Mucosa of gallbladder (tissue), 1 donor: Measurements from ENCODE around the gene SUCLG1. TPM values are rescaled to one million over a fixed set of nuclear protein-coding genes. Genes with fewer than 3 reads are reported as not detected.
"Not testable (repeated sequence)": the region's sequence is repeated elsewhere in the genome, so short reads cannot be mapped to it uniquely, and the experiment has no call there.

Source experiments
- DNase-seq: peaks from one replicate; pipeline ENCODE4 v3.0.0-alpha.2; 2020; ENCODE audit warnings: low spot score
- total RNA-seq: library from RNA; stranded (reverse); gene quantifications from one replicate; pipeline ENCODE4 v1.2.1, GENCODE V29; 2021
- donor health status: DM: no; HTN: no; CAD: no.

SUCLG1 gene
- 83.3 TPM for total RNA-seq

DNA sequence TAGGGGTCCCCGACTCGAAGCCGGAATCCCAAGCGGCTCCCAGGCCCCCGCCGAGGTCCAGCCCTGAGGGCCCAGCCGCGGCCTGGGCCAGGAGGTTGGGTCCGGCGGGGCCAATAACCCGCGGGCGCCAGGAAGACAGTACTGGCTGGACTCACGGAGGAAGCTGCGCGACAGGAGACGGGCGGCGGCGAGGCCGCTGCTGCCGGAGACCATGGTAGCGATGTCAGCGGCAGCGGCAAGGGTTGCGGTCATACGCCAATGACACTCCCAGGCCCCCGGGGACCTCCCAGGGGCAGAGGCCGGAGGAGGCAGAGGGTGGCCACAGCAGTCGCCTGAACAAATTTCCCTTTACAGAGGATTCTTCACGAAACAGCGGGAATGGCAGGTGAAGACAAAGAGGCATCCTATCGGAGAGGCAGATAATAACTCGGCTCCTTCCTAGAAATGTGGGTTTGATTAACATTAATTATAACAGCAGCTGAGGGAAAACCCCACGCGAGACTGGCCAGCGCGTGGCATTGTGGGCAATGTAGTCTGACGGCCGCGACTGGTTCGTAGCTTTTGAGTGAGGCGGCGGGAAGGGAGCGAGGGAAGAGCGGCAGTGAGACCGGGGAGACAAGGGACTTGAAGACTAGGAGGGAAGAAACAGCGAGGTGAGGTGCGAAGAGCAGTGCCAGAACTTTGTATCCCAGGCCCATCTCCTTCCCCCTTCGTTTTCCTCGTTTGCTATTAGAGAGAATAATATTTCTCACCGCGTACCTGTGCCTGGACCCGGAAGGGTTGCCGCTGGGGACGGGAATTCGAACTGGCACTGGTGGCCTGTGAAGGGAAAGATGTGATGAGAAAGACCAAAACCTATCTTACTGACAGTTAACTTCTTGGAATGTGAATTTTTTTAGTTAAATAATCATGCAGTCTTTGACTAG lies at the start of gene SUCLG1:
Gene SUCLG1 (minus strand): TSS at position 263 of the 926 bp plus-strand sequence. CDS start 11 bp downstream, at position 252.
- peak; percentile 88 for DNase-seq

GRCh38 chr2:84498150-84498799 lies 39.2 kb upstream of the SUCLG1 start:
- DNase-seq: no peak

- no peak for DNase-seq
Measured at GRCh38 chr2:84497285-84497684, 38.2 kb upstream of the SUCLG1 start.

- no peak for DNase-seq
Measured at GRCh38 chr2:84496386-84496785, 37.3 kb upstream of the SUCLG1 start.

DNA sequence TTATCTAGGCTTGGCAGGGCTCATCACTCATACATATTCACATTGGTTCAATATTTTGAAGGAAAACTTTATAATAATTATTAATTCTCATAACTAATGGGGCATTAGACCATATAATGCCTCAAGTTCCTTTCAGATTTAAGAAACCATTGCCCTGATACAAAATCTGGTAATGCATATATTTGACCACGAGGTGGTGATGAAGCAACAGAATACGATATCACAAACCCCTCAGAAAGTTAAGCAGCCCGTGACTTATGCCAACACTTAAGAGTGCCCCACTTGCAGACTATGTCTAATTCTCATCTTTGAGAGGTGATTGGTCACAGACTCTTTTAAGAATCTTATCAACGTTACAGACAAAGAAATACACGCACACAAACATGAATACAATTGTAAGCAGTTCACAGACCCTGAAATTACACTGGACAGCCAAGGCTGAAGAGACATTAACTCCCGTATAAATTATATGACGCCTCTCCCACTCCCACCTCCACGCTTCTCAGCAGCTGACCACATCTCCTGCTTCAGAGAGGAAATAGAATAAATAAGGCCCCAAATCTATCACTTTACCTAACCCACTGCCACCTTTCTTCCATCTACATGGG lies 36.6 kb upstream of the SUCLG1 start:
- DNase-seq: no peak

GRCh38 chr2:84494070-84494469 lies 35.0 kb upstream of the SUCLG1 start:
- DNase-seq: no peak

DNA sequence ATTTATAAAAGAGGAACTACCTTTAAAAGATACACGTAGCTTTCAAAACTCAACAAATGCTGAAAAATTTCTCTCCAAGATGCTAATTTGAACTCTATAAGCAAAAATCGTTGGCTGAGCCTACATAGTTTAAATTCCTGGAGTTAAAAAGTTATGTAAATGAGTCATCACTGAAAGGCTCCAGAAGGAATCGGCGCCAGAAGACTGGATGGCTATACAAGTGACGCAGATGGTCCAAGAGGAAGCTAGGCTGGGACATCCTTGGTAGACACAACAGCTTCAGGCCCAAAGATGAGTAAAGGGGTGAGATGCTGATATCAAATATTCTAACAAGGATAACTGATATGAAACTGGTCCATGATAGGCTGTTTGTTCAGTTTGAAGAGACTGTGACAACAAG lies 34.4 kb upstream of the SUCLG1 start:
- DNase-seq: no peak

- DNase-seq: no peak
Measured at GRCh38 chr2:84492571-84492970, 33.5 kb upstream of the SUCLG1 start.

DNA sequence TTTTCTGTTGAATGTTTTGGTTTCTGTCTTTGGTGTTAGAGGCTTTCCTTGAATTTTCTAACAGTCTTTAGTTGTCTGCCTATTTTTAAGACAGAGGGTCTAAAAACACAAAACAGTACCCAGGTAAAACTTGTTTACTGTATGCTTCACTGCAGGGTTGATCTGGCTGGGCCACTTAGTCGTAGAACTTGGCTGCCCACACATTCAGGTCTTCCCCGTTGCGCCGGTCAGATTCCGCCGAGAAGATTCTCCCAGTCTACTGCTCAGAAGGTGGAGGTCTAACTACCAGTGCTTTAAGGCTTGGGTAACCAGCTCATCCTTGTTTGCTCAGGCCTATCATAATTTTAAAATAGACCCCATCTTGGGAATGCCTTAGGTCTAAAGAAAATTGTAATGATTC lies 32.7 kb upstream of the SUCLG1 start:
- DNase-seq: no peak

- no peak for DNase-seq
Measured at GRCh38 chr2:84491256-84491655, 32.2 kb upstream of the SUCLG1 start.

- DNase-seq: no peak
Measured at GRCh38 chr2:84487298-84487996, 28.4 kb upstream of the SUCLG1 start.

GRCh38 chr2:84486441-84487115 lies 27.5 kb upstream of the SUCLG1 start:
- DNase-seq: peak; percentile 35

DNA sequence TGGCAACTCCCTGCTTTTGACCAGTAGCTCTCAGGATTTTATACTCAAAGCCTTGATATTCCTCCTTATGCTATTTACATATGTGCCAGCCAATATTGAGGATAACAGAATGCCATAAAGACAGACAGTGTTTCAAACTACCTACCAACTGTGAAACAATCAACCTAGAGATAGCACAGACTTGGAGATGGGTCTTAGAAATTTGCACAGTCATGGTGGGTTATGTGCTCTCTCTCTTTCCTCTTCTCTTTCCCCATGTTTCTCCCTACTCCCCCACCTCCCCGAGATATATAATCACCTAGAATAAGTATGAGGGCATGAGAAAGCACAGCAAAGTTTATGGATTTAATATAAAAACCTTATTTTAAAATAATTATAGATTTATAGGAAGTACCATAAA lies 24.2 kb upstream of the SUCLG1 start:
- no peak for DNase-seq

DNA sequence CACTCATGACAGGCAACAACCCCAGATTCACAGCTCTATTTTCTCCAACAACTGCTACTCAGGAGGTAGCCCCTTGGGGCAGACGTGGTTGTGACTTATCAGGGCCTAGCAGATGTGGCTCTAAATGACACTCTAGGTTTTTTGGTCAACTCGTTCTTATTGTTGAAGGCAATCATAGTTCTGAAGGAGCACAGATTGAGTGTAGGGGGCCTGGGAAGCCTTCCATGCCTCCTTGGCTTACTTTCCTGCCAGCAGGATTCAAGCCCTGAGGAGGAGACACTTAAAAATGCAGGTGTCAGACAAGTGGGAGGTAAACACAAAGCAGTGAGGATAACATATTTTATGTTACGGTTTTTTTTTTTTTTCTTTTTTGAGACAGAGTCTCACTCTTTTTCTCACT lies 23.5 kb upstream of the SUCLG1 start:
- no peak for DNase-seq

DNA sequence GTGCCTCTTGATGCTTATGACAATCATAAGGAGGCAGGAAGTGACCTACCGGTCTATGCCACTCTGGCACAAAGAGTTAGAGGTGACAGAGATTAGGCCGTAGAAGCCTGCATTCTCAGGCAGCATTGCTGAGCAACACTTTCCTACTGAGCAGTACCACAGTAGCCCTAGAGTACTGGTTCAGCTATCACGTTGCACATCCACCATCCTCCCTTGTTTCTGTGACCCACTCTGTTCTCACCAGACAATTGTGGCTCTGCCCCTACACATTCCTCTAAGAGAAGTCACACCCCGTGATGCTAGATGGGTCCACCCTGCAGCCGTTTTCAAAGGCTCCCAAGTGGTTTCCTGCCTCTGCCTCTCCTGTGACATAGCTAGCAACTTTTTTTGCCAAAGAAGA lies 22.6 kb upstream of the SUCLG1 start:
- no peak for DNase-seq

DNA sequence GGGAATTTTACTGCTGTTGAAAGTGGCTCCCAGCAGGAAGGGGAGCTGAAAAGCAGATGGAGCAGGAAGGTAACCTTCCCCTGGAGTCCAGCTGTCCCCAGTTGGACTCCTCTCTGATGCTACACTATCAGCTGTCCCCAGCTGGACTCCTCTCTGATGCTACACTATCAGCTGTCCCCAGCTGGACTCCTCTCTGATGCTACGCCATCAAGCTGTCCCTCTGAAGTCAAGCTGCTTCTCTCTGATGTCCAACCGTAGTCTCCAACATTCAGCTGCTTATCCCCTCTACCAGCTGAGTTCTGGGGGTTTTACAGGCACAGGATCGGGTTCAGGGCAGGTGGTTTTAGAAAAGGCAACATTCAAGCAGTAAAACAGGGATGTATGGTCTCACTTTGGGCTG lies 19.8 kb upstream of the SUCLG1 start:
- DNase-seq: no peak

GRCh38 chr2:84477886-84478285 lies 18.8 kb upstream of the SUCLG1 start:
- no peak for DNase-seq

DNA sequence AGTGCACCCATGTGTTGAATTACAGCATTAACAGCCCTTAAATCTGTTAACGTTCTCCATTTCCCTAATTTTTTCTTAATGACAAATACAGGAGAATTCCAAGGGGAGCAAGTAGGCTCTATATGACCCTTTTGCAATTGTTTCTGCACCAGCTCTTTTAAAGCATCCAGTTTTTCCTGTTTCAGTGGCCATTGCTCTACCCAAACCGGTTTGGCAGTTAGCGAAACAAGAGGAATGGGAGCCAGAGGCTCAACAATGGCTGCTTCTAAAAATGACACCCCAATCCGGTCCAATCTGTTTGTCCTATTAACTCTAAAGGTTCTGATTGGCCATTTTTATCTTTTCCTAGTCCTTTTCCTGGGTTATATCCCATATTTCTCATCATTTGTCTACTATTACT lies 15.1 kb upstream of the SUCLG1 start:
- DNase-seq: no peak

DNA sequence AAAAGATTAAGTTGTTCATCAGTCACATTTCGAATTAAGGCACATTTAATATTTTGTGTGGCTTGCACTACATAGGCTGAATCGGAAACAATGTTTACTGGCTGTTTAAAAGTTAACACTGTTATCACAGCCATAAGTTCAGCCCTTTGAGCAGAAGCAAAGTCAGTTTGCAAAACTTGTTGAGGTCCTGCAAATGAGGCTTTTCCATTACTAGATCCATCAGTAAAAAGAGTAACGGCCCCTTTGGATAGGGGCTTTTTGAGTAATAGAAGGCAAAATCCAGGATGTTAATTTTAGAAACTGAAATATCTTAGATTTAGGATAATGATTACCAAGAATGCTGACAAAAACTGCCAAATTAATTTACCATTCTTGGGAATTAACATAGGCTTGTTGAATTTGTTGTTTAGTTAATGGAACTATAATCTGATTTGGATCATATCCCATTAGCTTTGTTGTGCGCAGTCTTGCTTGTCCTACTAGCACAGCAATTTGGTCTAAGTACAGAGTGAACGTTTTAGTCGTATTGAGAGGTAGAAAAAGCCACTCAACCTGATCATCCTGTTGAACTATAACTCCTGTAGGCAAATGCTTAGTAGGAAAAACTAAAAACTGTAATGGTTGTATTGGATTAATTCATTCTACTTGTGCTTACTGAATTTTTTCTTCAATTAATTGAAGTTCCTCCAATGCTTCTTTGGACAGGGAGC lies 13.9 kb upstream of the SUCLG1 start:
- DNase-seq: no peak

- not testable (repeated sequence) for DNase-seq
Measured at GRCh38 chr2:84472423-84472822, 13.3 kb upstream of the SUCLG1 start.

DNA sequence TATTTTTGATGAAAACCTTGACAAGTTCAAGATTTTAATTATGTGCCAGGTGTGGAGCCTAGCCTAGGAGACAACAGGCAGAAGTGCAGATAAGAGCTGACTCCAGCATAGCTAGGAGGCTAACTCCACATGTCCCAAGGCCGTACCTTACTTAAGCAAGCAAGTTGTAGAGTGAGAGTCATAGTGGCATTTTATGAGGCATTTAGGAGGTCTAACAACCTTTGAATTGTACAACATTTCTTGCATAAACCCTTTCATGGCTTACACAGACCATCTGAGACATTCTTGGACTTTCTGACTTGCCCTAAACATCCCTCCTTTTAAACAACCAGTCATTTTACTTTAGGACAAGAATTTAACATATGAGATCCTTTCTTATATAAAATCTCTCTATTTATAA lies 8.3 kb upstream of the SUCLG1 start:
- no peak for DNase-seq
